WERI-Rb-1 (cell line): ENCODE measurements around the gene BRD7.
A peak's percentile ranks its signal among the peaks of the same experiment; 100 is the strongest.

Experiments
- DNase-seq: peaks from one replicate; pipeline ENCODE4 v3.0.0-alpha.2; 2020
- H3K27ac ChIP-seq: fragments of 250-450 bp; sonication (Bioruptor Pico); 2 replicates; pipeline ENCODE4 v1.5.1; 2020; ENCODE audit warnings: mild to moderate bottlenecking, moderate library complexity
- H3K27me3 ChIP-seq: fragments of 250-450 bp; sonication (Bioruptor Pico); 2 replicates; pipeline ENCODE4 v1.5.1; 2021; ENCODE audit warnings: mild to moderate bottlenecking, low read depth, moderate library complexity; ENCODE audit not compliant: insufficient read depth, severe bottlenecking
- H3K36me3 ChIP-seq: fragments of 250-450 bp; sonication (Bioruptor Pico); 2 replicates; pipeline ENCODE4 v1.5.1; 2020; ENCODE audit warnings: mild to moderate bottlenecking, moderate library complexity
- H3K4me3 ChIP-seq: 2 replicates; pipeline ENCODE4 v1.5.1; 2011; ENCODE audit warnings: low read depth, mild to moderate bottlenecking, control low read depth, low read length
- H3K9me3 ChIP-seq: fragments of 250-450 bp; sonication (Bioruptor Pico); 2 replicates; pipeline ENCODE4 v1.5.1; 2021; ENCODE audit warnings: mild to moderate bottlenecking, moderate library complexity; ENCODE audit not compliant: severe bottlenecking
- TF ChIP-seq, protein P1 (sequence below): IDR thresholded peaks from 2 replicates; pipeline ENCODE4 v1.5.1; 2011; ENCODE audit warnings: low read depth, mild to moderate bottlenecking, control low read depth, inconsistent platforms, low read length

Gene BRD7

DNA sequence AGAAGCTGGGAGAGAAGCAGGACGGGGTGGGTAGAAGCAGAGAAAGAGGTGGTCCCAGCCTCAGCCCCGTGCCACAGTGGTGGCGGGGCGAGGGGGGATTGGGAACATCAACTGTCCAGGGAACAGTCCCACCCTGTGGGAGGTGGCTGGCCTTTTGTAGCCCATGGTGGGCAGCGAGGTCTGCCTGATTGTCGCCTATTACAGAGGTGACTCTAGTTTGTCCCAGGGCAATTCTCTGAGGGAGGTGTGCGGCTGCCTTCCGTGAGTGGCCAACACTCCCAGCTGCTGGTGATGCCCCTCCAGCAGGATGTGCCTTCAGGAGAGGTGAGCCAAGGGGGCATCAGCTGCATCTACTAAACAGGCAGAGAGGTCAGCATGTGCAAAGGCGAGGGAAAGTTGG lies 5.0 kb upstream of the BRD7 start:
- no peaks in the 10 kb centered on the region for H3K9me3 ChIP-seq
- no peak overlapping the region for H3K27ac ChIP-seq
- H3K27me3 ChIP-seq, result no peaks in the 10 kb centered on the region
- no peak for DNase-seq
- H3K4me3 ChIP-seq, result no peak overlapping the region
- H3K36me3 ChIP-seq, result no peaks in the 10 kb centered on the region
- TF ChIP-seq, protein P1, sequence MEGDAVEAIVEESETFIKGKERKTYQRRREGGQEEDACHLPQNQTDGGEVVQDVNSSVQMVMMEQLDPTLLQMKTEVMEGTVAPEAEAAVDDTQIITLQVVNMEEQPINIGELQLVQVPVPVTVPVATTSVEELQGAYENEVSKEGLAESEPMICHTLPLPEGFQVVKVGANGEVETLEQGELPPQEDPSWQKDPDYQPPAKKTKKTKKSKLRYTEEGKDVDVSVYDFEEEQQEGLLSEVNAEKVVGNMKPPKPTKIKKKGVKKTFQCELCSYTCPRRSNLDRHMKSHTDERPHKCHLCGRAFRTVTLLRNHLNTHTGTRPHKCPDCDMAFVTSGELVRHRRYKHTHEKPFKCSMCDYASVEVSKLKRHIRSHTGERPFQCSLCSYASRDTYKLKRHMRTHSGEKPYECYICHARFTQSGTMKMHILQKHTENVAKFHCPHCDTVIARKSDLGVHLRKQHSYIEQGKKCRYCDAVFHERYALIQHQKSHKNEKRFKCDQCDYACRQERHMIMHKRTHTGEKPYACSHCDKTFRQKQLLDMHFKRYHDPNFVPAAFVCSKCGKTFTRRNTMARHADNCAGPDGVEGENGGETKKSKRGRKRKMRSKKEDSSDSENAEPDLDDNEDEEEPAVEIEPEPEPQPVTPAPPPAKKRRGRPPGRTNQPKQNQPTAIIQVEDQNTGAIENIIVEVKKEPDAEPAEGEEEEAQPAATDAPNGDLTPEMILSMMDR, result no peak

DNA sequence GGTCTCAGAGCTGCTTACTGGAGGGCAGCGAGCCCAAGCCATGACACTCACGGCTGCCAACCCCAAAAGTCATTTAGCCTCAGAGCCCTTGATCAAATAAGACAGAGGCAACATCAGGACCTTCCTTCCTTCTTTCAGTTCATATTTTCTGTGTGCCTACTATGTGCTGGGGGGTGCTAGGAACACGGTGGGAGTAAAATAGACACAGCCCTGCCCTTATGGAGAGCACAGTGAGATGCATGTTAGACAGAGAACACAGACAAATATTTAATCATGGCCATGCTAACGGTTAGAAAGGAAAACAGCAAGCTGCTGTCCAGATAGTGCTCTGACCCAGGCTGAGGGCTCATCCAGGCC lies 4.5 kb upstream of the BRD7 start:
- Histone ChIP-seq H3K36me3 (peaks cover 1% of the 10 kb centered on the region; the same call in 1 of the 2 replicates), H3K4me3 (no peak overlapping the region), H3K27me3 (no peaks in the 10 kb centered on the region), H3K27ac (no peak overlapping the region), H3K9me3 (no peaks in the 10 kb centered on the region)
- DNase-seq, result no peak
- TF ChIP-seq, protein P1, result no peak

DNA sequence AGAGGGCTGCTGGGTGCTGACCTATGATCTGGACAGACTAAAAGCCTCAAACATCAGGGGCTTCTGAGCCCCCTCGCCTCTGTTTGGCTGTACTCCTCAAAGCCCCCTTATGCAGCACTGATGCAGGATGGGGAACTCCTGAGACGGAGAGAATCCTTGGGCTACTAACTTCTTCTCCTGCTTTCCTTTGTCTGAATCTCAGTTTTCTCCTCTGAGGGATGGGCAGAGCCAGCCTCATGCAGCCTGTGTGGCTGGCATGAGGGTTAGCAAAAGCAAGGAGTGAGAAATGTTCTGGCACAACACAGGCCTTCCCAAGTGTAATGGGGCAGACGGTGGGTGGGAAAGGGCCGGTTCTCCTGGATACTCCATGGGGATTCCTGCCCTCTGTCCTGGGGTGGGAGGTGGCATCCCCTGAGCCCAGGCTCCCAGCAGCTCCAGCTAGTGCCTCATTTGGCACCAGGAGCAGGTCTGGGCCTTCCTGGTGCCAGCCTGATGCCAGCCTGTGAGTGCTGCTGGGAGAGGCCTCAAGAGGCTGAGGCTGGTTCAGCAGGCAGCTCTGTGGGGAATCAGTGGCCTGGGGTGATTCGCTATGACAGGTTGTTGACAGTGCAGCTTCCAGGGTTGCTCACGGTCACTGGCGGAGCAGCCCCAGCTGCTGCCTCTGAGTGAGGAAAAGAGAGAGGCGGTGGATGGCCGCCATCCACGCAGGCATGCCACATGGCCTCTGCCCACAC lies 4.0 kb upstream of the BRD7 start:
- no peak overlapping the region for H3K27ac ChIP-seq
- TF ChIP-seq, protein P1, result no peak
- DNase-seq, result no peak
- no peak overlapping the region for H3K4me3 ChIP-seq
- no peaks in the 10 kb centered on the region for H3K9me3 ChIP-seq
- H3K27me3 ChIP-seq, result no peaks in the 10 kb centered on the region
- peaks cover 7% of the 10 kb centered on the region for H3K36me3 ChIP-seq

DNA sequence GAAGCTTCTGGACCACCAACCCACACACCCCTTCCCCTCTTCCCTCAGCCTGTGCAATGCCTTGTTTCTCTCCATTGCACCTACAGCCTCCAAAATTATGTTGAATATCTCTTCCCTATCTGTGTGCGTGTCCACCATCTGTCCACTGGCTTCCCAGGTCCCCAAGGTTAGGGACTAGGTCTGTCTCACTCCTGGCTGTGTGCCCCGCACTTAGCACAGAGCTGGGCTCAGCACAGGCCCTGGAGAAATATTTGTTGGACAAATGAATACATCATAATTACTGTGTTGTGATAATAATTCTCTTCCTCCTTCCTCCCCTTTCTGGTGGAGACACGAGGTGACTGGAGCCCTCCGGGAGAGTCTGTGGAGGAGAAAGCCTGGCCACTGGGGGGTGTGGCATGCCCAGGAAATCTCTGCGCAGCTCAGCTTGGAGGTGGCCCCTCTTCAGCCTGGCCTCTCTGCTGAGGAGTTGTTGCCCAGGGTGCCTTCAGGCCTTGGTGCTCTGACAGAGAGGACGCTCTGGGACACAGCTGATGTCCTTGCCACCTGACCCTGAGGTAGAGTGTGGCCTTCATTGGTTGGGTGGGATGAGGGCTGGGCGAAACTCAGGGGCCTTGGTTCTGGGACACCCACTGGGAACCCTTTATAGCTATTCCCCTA lies 3.3 kb upstream of the BRD7 start:
- peak; percentile 79 for DNase-seq

DNA sequence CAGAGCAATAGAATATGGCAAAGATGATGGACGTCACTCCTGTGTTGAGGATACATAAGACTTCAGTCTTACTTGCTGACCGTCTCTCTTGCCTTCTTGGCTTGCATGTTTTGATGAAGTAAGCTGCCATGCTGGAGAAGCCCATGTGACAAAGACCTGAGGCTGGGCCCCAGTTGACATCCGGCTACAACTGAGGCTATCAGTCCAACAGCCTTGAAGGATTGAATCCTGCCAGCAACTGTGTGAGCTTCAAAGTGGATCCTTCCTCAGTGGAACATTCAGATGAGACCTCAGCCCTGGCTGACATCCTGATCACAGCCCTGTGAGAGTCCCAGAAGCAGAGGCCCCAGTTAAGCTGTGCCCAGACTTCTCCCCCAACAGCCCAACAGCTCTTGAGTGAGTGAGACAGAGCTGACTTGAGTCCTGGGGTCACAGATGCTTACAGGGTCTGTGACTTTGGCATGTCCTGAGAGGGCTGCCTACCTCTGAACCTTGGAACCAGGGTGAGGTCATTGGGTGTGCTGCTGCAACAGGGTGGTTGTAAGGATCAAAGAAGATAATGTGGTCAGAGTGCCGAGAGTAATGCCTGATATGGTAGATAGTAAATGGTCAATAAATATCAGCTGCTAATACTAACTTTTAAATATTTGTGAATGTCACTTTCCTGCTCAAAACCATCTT lies 2.4 kb upstream of the BRD7 start:
- TF ChIP-seq, protein P1, result no peak
- Histone ChIP-seq H3K36me3 (peaks cover 23% of the 10 kb centered on the region), H3K27me3 (no peaks in the 10 kb centered on the region), H3K9me3 (no peaks in the 10 kb centered on the region), H3K4me3 (no peak overlapping the region), H3K27ac (no peak overlapping the region)
- DNase-seq, result no peak

More for the DNA sequence above, 3.3 kb upstream of the BRD7 start:
- TF ChIP-seq, protein P1, result peak; percentile 74
- peaks cover 14% of the 10 kb centered on the region for H3K36me3 ChIP-seq
- no peaks in the 10 kb centered on the region for H3K9me3 ChIP-seq
- H3K27ac ChIP-seq, result no peak overlapping the region; the same call in 1 of the 2 replicates
- H3K4me3 ChIP-seq, result no peak overlapping the region
- no peaks in the 10 kb centered on the region for H3K27me3 ChIP-seq
